NCI-H2196 (cell line): Measurements from ENCODE around the gene HAND1.

Source experiments
- DNase-seq: peaks from one replicate; lab custom pipeline; 2025; ENCODE audit not compliant: unreplicated experiment; lab: John Stamatoyannopoulos, UW

Gene HAND1

DNA sequence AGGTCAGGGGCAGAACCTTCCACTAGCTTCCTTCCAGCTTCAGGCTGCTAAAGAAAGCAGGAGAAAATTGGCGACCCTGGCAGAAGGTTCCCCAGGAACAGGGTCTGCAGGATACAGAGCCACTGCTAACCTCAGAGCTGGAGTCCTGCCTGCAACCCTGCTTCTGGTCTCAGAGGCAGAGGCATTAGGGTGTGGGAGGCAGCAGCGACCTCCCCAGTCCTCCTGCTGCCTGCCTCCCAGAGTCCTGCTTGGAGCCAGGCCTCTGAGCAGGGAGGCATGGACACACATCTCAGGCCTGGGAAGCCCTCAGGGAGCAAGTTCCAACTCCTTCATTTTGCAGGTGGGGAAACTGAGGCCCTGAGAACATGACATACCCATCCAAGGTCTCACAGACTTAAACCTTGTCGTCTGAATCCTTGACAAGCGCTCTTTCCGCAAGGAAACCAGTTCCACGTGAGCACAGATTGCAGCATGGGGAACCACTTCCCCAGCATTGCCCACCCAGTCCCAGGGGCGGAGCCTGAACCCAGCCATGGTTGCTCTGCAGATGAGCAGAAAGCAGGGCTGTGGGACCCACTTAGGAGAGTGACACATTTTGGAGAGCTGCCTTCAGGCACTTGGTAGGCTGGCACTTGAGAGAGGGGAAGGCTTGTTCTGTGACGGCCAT lies 28.2 kb upstream of the HAND1 start:
- no peak for DNase-seq

DNA sequence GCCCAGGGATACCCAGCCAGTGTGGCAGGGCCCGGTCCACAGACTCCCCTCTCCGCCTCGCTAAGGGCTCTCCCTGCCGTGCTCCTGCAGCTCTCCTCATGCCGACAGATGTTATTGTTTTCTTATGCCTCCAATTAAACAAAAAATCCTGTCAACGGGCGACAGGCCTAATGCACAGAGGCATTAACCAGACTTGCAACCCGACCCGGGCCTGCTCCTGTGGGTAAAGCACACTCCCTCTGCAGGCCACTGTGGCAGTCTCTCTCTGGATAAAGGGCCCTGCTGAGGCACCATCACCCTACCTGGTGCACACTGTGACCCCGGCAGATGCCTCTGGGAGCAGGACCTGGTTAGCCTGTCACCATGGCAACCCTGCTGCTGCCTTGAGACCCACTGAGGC lies 27.5 kb upstream of the HAND1 start:
- DNase-seq, result no peak

DNA sequence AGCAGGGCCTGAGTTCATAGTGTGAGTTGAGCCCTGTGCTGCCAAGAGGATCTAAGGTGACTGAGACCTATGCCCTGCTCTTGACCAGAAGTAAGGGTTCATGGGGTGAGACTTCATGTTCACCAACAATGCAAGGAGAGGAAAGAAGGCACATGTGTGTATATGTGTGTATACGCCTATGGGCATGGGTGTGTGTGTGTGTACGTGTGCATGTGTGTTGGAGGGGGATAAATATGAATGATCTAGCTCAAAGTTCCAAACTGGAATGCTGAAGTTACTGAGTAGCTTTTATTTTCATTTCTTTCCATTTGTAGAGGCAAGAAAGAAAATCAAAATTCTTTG lies 25.6 kb upstream of the HAND1 start:
- no peak for DNase-seq

DNA sequence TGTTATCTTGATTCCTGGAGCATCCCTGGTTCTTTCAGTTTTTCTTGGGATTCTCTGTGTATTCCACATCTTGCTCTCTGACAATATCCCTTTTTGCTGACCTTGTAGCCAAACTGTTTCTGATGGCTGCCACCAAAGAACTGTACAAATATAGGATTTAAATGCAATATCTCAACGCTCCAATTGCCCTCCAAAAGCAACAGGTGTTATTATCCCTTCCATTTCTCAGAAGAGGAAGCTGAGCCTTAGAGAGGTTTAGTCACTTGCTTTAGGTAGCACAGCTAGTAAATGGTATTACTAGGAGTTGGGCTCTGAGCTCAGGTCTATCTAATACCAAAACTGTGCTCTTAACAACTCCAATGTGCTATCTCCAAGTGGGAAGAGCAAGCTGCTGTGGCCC lies 24.2 kb upstream of the HAND1 start:
- DNase-seq, result no peak

DNA sequence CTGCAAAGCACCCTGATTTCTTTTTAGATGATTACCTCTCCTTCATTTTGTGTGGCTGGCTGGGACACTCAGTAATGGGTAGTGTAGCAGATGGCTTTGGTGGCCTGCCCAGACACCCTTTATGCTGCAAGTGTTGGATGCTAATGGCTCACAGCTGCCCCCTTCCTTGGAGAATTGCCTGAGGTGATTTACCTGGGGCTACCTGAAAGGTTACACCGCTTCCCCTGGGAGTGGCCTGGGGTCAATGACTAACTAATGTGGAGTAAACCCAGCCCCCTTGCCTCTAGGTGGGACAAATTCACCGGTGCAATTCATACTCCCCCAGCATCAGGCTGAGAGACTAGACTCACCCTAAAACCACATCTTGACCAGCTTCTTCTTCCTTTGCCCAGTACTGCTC lies 23.5 kb upstream of the HAND1 start:
- DNase-seq, result no peak

DNA sequence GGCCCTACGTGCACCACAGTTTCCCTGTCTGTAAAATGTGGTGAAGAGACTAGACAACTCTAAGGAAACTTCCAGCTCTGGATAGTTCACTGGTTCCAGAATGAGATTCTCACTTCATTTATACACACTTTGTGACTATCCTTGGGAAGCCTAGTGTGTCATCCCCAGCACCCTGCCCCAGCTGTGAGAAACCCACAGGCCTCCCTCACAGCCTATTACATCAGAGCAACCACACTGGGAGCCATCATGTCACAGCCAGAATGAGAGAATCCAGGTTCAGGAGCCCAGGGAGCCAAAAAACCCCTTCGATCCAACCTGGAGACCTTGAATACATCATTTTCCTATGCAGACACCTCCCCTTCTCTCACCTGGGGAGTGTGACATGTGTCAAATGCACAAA lies 21.0 kb upstream of the HAND1 start:
- no peak for DNase-seq

DNA sequence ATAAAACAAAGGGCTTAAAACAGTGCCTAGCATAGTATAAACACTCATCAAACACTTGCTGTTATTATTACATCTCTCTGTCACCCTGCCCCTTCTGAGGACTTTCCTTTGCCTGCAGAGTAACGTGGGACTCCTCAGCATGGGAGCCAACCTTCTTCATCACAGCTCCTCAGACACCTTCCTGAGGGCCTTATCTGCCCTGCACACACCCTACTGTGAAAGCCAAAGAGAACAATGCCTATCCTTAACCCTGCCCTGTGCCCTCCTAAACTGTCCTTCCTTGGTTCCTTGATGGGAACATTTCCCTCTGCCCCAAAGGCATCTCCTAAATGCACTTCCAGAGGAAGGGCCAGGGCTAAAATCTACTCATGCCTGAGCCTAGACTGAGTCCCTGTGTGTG lies 20.6 kb upstream of the HAND1 start:
- DNase-seq, result no peak

DNA sequence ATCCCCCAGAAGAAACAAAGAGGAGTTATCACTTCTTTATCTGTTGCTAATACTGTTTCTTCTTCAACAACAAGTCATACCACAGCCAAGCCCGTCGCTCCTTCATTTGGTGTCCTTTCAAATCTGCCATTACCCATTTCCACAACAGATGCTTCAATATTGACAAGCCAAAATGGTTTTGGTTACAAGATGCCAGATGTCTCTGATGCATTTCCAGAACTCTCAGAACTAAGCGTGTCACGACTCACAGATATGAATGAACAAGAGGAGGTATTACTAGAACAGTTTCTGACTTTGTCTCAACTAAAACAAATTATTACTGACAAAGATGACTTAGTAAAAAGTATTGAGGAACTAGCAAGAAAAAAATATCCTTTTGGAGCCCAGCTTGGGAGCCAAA lies 16.0 kb upstream of the HAND1 start:
- DNase-seq, result no peak

DNA sequence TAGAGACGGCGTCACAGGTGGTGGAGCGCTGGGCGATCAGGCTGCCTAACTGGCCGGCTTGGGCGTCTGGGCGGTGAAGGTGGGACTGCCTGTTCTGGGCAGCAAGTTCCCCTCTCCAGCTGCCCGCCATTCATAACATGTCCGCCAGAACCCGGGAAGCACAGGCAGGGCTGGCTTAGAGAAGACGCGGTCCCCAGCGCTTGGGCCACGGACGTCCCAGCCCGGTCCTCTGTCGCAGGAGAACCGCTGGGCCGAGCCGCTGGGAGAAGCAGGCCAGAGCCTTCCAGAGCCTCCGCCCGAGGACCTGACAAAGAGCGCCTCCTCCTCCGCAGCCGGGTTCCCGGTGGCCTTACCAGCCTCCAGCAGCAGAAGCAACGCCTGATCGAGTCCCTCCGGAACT lies 15.2 kb upstream of the HAND1 start:
- DNase-seq, result no peak

DNA sequence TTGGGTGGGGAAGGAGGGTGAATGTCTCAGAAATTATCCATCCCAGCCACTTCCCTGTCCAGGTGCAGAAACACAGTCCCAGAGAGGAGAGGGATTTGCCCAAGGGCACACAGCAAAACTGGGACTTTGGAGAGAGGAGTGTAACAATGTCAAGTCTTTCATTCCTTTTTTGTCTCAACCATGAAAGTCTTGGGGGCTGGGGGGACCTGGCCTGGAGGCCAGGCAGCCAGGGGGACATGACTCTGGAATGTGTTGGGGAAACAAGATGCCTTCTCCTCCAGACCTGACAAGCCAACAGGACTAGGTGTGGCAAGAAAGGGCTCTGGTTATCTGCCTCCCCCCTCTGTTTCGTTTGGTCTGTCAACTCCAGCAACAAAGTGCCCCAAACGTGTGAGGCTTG lies 13.9 kb upstream of the HAND1 start:
- DNase-seq, result no peak

DNA sequence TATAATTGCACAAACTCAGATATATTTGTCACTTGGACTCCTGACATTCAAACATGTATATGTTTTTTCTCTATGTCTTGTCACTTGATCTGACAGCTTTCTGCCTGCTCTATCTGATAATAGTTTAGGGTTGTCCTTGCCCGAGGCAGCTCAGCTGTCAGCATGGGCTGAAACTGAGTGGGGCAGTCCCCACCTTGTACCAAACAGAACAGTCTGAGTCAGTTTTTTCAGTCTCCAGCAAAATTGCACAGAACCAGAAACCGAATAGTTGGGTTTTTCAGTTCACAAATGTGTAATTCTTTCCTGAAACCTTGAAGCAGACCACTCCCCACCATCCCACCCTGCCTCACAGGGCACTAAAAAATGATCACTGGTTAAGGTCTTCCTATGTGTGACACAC lies 9.5 kb upstream of the HAND1 start:
- no peak for DNase-seq

DNA sequence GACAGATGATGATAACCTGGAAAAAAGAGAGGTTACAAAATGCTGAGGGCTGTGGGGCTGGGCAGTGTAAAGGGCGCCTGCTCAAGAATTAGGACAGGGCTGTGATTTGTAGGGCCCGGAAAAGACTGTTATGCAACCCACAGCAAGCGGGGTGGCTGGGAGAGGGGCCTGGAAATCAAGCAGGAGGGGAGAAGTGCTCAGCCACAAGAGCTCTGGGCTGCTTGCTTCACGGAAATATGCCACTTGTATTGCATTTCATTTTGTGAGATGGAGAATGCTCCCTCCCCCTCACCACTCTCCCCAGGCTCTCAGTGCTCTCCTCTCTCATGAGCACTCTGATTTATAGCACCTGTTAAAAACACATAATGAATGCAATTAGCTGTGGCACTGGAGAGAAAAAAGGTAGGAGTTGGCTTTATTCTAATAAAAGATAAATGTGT lies 8.4 kb upstream of the HAND1 start:
- DNase-seq, result no peak

DNA sequence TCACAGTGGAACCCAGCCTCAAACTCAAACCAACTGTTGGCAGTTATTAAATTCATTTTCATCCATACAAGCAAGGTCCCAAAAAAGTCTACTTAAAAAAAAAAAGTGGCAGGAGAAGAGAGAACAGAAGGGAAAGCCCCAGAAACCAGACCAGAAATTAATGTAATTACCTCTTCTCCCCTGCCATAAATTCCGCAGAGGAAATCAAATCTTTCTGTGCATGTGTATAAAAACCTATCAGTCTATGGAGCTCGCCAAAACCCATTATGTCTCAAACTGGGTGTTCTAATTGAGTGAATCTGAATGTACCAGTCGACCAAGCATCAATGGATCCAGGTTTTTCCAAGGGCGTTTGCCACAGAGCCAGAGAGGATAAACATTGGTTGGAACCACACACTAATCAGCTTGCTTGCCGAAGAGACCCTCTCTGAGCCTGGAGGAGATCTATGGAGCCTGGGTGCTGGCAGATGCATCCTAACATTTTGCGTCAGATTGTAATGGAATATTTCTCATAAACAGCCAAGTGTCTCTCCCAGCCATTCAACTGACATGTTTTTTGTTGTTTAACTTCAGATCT lies 7.9 kb upstream of the HAND1 start:
- no peak for DNase-seq

DNA sequence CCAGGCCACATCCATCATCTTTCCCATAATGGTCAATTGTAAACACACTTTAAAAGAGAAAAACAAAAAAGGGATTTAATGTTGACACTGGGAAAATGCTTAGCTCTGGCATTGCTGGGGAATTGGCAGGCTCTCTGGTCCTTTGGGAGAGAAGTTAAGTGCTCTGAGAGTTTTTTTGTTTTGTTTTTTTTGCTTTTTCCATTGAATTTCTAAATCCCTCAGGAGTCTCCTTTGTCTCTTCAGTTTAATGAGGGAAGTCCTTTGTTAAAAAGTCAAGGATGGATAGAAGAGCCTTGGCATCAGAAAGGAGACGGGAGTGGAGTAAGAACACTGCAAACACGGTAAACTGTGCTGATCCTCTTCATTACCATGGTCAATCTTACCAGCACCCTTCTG lies 7.1 kb upstream of the HAND1 start:
- DNase-seq, result no peak

DNA sequence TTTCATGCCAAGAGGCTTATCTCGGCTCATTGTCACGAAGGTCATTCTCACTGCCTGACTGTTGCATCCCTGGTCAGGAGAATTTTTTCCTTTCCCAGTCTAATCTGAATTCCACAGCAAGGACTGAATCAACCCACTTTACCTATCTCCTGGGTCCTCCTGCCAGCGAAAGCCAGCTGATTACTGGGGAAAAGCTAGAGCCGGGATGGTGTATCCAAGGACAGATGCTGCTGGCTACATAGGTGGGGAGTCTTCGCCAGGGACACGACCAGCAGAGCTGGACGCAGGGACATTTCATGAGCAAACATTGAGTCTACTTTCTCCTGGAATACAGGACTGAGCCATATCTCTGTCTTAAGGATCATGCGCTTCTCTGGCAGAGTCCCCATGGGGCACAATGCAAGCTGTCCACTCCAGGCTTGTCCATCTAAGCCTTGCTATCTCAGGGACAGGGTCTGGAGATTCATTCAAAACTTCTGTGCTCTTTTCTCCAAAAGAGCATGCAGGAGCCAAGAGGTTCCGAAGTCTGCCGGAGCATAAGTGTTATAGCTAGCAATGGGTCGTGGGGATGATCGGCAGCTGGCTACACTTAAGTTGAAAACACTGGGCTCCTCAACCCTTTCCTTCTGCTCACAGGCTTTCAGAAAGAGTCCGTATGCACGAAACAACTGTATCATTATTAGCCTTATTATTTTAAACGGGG lies 6.5 kb upstream of the HAND1 start:
- no peak for DNase-seq

DNA sequence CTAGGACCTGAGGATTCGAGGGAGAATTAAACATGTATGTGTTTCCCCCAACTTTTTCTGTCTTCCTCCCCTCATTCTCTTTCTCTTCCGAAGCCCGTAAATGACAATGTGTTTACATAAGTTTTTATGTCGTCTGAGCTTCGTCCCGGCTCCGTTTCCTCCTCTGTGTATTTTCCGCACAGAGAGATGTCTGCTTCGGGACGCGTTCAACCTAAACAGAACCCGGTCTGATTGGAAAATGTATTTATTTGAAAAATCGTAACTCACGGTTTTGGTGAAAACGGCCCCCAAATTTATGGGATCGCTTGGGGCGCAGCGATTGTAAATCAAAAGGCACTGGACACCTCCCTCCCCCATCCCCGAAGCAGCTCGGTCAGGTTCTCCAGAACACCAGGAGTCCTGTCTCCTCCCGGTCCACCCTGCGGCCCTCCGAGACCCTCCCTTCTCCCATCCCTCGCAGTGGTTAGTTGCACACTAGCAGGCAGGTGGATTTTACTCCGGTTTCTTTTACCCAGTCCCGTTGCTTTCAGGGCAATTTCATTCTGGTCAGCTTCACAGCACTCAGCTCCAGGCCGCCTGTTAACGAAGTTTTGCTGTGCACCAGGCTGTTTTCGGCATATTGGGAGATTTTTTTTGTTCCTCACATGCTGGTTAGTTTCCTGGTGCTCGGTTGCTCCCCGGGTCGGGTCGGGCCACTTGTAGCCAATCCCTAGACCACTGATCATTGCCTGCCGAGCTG lies 5.8 kb upstream of the HAND1 start:
- DNase-seq, result no peak

DNA sequence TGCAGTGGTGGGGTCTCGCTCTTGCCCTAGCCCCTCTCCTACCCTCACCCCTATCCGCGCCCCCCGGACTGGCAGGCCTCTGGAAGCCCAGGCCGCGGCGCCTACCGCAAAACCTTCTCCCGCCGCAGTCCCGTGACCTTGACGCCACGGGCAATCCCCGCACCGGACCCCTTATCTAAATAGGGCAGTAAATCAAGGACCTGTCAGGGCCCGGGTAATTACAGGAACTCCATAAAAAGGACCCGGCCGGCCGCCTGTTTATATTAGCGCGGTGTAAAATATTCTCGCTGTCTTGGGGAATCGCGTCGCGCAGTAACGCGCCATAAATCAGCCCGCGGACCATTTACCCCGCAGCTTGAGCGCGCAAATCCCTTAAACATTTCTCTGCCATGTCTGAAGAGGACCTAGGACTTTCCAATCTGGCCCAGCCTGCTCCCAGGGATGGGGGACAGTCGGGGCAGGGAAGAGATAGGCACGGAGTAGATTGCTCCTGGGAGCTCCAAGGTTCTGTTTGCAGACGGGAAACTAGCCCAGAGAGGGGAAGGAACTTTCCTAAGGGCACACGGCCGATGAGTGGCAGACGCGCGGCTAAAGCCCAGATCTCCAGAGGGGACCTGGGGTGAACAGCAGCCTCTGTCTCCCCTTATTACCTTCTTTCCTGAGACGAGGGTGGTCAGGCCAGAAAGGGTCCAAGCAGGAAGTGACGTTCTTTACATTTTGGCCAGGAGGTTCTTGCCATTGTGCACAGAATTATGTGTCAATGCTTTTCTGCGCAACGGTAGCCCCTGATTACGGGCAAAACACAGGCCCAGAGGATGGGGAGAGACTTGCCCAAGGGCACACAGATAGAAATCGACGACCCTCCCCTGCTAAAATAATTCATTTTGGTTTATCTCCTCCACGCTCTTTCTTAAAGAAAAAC lies 4.8 kb upstream of the HAND1 start:
- no peak for DNase-seq

DNA sequence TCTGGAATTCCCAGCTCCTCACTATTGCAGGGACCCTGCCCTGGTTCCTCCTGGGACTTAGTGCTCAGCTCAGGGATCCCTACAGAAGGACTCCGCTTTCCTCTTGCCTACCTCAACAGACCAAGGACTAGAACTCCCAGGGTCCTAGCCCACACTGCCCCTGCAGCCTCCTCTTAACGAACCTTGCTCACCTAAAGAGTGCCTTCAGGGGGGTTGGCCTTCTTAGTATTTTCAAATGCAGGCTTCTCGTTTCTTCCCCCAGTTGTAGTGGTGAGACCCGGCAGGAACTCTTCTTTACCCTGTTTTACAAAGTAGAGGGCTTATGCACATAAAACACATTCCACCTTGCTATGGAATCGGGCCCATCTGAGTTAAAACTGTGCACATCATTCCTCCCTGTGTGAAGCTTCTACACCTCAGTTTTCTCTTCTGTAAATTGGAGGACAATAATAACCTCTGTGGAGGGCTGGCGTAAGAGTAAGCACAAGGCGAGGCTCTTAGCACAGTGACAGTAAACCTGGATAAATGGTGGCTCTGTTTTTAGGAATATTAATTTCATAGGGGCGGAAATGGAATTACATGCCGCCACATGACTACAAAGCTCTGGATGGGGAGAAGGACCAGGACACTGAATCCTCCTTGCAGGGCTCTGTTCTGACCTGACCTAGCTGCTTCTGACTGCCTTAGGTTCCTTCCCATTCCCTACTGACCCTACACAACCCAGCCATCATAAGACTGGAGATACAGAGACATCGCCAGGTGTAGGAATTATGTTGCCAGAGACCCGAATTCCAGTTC lies 3.8 kb upstream of the HAND1 start:
- no peak for DNase-seq

DNA sequence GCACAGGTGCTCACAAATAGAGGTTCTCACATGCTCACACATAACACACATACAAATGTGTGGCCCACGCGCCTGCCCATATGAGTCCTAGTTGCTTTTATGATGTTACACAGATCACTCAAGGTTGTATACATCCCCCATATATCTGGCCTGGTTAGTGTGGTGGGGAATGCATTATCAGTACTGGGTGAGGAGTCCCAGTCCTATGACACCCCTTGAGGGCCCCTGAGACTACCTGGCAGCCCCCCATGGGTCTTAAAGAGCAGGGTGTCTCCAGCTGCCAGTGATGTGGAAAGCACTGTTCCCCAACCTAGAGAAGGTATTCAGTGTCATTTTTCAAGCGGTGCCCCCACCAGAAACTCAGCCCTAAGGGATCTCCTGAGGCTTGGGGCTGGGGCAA lies 2.8 kb upstream of the HAND1 start:
- no peak for DNase-seq
